ENCODE measurements around the gene PCNX3.

PCNX3 gene

DNA sequence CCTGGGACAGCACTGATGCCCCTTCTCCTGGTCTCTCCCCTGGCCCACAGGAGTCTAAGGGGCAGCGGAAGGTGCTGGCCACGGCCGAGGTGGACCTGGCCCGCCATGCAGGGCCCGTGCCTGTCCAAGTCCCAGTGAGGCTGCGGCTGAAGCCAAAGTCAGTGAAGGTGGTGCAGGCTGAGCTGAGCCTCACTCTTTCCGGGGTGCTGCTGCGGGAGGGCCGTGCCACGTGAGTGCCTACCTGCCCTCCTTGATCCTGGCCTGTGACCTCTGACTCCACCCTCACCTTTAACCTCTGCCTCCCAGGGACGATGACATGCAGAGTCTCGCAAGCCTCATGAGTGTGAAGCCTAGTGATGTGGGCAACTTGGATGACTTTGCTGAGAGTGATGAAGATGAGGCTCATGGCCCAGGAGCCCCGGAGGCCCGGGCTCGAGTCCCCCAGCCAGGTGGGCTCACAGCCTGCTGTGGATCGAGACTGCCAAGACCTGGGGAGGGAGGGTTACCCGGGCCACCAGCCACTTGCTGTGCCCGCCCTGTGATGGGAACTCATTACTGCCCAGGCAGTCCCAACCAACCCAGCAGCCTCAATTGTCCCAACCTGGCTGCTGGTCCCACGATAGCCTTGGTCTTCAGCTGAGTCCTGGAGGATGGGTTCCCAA is 35.4 kb upstream of the PCNX3 start:
- DNase-seq (ENCODE audit: low read depth in 2 of 3, low spot score in 2 of 3), result no peak

DNA sequence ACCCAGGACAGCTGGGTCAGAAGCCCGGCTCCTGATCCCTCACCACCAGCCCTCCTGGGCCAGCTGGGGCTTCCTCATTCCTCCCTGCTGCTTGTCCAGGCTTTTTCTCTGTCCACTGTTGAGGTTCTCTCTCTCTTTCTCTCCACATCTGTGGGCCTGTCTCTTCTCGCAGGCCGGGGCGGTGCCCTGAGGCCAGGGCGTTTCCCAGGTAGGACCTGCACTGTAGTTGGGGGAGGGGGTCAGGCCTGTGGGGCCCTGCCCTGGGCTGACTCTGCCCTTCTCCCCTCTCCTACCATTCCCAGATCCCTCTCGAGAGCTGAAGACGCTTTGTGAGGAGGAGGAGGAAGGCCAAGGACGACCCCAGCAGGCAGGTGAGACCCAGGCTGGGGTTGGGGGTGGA is 34.8 kb upstream of the PCNX3 start:
- no peak for DNase-seq (ENCODE audit: low read depth in 2 of 3, low spot score in 2 of 3)

DNA sequence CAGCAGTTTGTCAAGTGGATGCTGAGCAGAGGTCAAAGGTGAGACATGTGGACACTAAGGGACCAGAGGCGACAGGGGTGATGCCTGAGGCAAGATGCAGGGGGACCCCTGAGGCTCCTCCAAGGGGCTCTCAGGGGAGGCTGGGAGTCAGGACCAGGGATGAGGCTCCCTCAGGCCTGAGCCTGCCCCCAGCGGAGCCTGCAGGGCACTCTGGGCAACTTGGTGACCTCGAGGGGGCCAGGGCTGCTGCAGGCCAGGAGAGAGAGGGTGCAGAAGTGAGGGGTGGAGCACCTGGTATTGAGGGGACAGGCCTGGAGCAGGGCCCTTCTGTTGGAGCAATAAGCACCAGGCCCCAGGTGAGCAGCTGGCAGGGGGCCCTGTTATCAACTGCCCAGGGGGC is 33.6 kb upstream of the PCNX3 start:
- no peak for DNase-seq (ENCODE audit: low read depth in 2 of 3, low spot score in 2 of 3)

DNA sequence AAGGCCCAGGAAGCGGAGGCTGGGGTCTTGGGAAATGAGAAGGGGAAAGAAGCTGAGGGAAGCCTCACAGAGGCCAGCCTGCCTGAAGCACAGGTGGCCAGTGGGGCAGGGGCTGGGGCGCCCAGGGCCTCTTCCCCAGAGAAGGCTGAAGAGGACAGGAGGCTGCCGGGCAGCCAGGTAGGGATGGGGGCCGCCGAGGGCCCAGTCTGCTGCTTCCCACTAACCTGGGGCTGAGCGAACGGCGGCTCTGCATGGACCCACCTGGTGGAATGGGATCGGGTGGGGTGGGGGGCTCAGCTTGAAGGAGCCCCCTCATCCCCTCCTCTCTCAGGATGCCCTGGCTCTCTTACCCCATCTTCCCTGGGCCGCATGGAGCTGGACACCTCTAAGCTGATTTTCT is 32.0 kb upstream of the PCNX3 start:
- no peak for DNase-seq (ENCODE audit: low read depth in 2 of 3, low spot score in 2 of 3)

DNA sequence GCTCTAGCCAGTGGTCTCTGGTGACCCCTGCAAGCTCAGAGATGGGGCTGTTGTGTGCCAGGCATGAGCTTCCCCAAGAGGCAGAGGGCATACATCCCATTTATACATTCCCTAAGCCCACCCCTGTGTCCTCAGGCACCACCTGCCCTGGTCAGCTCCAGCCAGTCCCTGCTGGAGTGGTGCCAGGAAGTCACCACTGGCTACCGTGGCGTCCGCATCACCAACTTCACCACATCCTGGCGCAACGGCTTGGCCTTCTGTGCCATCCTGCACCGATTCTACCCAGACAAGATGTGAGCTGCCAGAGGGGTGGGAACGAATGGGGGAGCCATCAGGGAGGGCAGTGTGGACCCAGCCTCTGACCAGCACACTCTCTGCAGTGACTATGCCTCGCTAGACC is 31.5 kb upstream of the PCNX3 start:
- DNase-seq (ENCODE audit: low read depth in 2 of 3, low spot score in 2 of 3), result no peak

DNA sequence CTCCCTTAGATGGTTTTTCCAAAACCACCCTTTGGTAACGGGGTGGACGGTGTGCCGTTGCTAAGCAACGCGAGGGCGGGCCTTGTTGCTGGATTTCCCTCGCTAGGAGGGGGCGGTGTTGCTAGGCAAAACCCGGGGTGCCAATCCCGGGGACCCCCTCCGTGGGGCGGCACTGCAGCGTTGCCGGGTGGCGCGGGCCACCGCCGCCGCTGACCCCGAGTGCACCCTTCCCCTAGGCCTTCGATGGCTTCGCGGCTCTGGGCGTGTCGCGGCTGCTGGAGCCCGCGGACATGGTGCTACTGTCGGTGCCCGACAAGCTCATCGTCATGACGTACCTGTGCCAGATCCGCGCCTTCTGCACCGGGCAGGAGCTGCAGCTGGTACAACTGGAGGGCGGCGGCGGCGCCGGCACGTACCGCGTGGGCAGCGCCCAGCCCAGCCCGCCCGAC is 30.8 kb upstream of the PCNX3 start:
- DNase-seq (ENCODE audit: low read depth in 2 of 3, low spot score in 2 of 3), result no peak

DNA sequence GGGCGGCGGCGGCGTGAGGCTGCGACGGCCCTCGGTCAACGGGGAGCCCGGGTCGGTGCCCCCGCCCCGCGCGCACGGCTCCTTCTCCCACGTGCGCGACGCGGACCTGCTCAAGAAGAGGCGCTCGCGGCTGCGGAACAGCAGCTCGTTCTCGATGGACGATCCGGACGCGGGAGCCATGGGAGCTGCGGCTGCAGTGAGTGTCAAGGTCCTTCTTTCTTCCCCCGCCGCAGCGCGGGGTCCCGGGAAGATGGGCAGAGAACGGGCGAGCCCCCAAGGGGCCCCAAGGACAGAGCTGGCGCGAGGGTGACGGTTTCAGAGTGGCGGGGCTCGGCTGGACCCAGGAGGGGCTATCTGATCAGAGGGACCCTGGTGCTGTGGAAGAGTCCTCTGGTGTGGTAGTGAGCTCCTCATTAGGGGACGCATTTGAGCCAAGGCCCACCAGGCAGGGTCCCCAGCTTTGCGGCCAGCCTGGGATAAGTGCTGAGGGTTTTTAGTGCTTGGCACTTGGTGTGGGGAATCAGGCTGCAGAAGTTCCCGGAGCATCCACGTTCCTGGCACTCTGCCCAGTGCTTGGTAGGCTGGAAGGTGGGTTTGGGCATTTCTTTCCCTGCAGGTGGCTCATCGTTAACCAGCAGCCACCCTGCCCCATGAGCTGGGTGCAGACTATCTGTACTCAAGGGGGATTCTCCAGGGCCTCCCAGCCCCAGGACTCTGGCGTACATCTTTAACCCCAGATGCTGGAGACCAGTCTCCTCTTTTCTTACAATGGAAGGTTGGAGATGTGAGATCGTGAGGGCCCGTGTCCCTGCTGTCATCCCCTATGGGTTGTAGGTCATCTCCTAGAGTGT is 30.0 kb upstream of the PCNX3 start:
- no peak for DNase-seq (ENCODE audit: low read depth in 2 of 3, low spot score in 2 of 3)

DNA sequence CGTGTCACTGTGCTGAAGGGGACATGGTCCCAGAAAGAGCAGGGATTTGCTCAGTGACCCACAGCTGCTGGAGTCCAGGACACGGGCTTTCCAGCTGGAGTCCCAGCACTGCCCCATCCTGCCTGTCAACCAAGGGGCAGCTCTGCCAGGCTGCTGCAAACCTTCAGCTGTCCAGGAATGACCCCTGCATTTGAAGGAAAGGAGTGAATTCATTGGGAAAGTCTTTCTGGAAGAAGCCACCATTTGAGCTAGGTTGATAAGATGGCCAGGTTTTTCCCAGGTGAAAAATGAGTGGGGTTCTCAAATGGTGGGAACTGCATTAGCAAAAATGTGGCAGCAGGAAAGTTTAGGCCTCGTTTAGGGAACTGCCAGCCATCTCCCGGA is 29.3 kb upstream of the PCNX3 start:
- no peak for DNase-seq (ENCODE audit: low read depth in 2 of 3, low spot score in 2 of 3)

DNA sequence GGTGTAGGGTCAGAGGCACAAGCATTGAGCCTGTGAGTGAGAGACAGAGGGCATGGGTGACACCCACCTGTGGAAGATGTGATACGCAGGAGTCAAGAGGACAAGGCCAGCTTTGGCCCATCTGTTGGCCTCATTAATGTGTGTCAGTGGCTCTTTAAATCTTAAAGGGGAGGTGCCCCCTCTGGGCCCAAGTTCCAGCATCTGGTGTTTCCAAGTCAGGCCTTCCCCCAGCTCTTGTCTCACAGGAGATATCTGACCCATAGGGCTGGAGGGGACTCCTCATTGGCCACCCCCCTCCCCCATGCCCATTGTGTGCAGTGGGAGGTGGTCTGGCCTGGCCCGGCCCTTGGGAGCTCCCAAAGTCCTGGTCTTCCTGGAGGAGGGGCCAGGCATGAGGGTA is 28.9 kb upstream of the PCNX3 start:
- no peak for DNase-seq (ENCODE audit: low read depth in 2 of 3, low spot score in 2 of 3)

DNA sequence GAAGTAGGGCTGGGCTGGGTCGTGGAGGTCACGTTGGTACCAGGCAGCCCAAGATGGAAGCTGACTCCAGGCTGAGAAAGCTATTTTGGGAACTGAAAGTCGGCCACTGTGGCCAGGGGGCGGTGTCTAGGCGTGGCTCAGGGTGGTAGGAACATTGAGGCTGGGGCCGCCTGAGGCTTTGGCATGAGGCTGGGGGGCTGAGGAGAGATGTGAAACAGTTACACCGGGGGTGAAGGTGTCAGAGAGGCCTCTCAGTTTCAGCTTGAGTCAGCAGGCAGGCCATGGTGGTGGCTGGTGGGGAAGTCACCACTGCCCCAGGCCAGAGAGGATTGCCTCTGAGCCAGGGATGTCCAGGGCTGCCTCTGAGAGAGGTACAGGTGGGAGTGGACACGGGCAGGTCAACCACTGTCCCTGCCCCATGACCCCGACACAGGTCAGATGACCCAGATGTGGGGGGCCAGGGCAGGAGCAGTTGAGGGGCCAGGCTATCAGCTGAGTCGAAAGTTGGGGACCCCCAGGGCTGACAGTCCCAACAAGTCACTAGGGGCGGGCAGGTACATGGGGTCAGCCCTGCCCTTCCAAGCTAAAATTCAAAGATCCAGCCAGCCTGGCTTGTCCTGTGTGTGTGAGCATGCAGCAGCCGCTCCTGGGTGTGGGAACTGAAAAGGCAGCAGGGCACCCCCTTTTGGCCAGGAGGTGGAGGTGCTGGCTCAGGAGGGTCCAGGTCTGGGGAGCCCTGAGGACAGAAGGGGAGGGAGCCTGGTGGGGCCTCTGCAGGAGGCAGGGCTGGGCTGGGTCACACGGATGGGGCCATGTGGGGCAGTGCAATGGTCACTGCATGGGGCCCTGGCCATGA is 27.1 kb upstream of the PCNX3 start:
- peak; percentile 40 to 72 (median 63) for DNase-seq (ENCODE audit: low read depth in 2 of 3, low spot score in 2 of 3)

DNA sequence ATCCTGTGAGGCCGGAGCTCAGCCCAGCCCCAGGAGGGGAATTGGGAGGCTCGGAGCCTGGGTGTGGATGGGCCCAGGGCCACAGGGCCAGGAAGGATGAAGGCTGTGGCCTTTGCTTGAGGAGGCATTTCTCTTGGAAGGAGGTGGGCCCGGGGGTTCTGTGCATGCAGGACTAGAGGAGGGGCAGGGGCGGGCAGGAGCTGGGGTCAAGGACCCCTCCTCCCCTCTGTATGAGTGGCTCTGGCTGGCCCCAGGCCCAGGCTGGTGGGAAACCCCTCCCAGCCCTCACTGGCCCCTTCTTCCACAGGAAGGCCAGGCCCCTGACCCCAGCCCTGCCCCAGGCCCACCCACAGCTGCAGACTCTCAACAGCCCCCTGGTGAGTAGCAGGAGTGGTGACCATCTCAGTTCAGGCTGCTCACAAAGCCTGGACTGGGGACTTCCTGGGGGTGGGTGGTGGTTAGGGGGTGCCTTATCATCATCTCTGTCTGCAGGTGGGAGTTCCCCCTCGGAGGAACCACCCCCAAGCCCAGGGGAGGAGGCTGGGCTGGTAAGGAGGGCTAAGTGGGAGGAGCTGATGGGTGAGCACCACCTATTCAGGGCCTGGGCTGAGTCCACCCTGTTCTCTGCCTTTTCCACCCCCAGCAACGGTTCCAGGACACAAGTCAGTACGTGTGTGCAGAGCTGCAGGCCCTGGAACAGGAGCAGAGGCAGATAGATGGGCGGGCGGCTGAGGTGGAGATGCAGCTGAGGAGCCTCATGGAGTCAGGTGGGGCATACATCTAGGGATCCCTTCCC is 25.9 kb upstream of the PCNX3 start:
- peak in 1 of 3 experiments; percentile 57 for DNase-seq (ENCODE audit: low read depth in 2 of 3, low spot score in 2 of 3)

DNA sequence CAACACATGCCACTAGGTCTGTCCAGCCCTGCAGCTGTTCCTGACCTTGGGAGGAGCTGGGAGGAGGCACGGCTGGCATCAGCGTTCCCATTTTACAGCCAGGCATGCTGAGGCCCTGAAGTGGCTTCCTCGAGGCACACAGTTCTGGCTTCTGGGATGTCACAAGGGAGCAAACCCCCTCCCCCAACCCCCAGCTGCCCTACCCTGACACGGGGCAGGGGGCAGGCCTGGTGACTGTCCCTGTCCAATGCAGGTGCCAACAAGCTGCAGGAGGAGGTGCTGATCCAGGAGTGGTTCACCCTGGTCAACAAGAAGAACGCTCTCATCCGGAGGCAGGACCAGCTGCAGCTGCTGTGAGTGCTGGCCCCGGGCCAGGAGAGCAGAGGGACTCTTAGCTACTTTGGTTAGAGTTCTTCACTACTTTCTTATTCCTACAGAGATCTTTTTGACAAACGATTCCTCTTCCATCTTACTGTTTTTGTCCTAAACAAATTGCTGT is 25.3 kb upstream of the PCNX3 start:
- no peak for DNase-seq (ENCODE audit: low read depth in 2 of 3, low spot score in 2 of 3)

DNA sequence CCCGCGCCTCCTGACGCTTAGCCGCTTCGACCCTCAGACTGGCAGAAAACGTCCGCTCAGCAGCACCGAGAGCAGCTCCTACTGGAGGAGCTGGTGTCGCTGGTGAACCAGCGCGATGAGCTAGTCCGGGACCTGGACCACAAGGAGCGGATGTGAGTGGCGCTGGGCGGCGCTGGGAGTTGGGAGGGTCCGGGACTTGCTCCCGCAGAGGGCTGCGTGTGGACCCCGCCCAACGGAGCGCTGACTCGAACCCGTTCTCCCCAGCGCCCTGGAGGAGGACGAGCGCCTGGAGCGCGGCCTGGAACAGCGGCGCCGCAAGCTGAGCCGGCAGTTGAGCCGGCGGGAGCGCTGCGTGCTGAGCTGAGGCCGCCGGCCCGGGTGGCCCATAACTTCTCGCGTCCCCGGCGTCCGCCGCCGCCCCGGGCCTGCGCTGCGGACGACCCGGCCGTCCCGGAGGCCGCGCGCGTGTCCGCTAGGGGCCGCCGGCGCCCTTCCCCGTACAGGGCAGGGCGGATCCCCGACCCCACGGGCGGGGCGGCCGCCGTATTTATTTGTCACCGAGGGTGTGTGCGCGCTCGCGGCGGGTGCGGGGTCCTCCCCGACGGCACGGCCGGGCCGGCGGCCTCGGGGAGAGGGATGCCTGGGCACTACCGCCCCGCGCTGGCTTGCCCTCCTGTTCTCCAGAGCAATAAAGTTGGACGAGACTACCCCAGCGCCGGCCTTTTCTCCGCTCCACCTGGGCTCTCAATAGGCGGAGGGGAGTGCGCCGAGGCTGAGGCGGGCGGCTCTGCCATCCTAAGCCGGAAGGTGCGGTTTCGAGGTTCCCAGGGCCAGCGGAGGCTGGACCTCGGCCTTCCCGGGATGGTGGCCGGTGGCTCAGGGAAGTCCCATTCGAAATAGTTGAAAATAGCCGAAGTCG is 23.4 kb upstream of the PCNX3 start:
- DNase-seq (ENCODE audit: low read depth in 2 of 3, low spot score in 2 of 3), result no peak

DNA sequence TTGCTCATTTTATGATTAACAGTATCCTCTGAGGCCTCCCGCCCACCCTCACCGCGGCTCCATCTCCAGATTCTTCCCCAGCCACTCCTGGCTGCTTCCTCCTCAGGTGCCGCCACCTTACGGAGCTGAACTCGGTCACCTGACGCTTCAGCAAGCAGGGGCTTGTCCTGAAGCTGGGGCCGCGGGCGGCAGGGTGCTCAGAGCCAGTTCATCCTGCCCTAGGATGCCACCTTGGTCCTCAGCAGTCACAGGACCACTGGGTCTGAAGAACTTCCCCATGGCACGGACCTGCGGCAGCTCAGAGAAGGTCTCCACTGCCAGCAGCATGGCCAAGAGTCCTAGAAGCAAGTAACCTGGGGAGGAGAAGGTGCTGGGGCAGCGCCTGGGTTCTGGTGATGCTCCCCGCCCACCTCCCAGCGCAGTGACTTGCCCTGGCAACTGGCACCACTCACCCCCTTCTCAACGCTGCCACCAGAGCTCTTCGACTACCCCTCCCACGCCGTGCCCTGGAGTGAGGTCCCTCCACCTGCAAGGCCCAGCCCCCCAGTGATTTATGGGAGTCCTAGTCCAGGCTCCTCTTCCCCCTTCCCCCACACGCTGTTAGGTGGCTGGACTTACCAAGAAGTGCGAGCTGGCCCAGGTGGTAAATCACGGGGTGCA is 22.6 kb upstream of the PCNX3 start:
- no peak for DNase-seq (ENCODE audit: low read depth in 2 of 3, low spot score in 2 of 3)

DNA sequence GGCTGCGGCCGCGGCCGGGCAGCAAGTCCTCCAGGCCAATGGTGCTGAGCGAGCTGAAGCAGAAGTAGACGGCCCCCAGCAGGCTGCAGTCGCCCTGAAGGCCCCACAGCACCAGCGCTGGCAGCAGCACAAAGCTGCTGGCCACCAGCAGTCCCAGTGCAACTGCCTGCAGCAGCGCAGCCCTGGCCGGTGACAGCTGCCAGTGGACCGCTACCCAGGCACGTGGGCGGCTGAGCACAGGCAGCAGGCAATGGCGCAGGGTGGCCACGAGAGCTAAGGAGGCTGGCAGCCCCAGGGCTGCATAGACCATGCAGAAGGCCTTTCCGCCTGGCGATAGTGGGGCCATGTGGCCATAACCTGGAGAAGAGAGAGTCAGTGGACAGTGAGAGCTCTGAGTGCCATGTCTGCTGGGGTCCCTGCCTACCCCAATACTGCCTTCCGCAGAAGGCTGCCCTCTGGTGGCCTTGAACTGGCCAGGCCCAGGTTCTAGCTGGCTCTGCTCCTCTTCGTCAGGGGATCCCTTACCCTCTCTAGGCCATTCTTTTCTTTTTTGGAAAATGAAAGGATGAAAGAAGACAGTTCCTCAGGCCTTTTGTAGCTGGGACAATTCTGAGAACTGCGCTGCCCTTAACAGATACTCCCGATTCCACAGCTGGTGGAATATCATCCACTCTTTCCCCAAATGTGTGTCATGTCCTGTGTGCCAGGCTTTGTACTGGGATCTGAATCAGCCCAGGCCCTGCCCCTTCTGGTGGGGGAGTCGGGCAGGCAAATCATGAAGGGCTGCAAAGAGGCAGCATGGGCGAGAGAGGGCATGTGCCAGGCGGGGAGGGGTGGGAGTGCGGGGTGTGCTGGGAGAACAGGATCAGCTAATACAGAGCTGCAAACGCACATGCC is 21.8 kb upstream of the PCNX3 start:
- no peak for DNase-seq (ENCODE audit: low read depth in 2 of 3, low spot score in 2 of 3)

DNA sequence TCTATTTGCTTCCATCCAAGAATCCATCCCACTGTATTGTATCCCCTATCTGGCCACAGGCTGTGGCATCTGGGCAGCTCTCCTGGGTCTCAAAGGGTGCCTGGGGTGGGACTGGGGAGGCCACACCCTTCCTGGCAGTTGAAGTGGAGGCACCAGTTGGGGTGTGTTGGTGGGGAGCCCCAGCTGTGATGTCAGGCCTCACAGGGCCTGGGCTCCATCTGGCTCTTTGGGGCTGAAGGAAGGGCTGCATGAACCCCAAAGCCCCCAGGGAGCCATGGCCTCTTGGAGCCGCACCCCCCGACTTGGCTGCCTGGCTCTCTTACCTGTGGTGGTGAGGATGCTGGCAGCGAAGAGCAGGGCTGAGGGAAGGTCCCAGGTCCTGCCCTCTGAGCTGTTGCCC is 20.4 kb upstream of the PCNX3 start:
- DNase-seq (ENCODE audit: low read depth in 2 of 3, low spot score in 2 of 3), result no peak

DNA sequence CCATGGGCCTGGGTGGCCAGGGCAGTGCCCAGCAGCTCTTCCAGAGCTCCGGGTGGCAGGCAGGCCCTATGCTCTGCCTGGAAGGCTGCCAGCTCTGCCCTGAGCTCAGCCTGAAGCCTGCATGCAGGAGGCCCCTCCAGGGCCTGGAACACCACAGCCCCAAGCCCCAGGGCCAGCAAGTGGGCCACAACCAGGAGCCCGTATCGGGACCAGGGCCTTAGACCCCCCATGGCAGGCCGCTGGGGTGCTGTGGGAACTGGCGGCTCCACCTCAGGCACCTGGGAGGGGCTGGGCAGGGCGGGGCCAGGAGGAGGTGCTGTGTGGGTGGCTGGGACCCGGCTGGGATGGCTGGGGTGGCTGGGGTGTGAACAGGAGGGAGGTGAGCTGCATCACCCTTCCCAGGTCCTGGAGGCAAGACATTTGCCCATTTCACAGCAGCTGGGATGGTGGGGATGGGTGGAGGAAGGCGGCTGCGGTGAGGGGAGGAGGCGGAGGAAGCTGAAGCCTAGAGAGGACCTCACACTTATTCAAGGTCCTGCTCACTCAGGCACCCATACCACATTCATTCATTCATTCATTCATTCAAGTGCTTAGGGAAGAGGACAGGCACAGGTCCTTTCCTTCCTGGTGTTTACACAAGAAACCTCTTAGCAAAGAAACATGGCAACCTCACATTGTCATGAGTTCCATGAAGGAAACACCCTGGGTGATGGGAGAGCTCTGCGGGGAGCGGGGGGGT is 19.9 kb upstream of the PCNX3 start, which contains the start of gene KCNK7:
Gene KCNK7, minus strand, starts transcription at position 258 of the 739 bp plus-strand sequence. Its CDS starts 28 bp downstream, at position 230.
- DNase-seq (ENCODE audit: low read depth in 2 of 3, low spot score in 2 of 3), result no peak
